Measurements from ENCODE around the gene IGSF3. TPM values are rescaled to one million over a fixed set of nuclear protein-coding genes. Genes with fewer than 3 reads are reported as not detected.
"Not testable (repeated sequence)": the region's sequence is repeated elsewhere in the genome, so short reads cannot be mapped to it uniquely, and the experiment has no call there.

Gene IGSF3
- polyA plus RNA-seq, 1 donor, result 22.1 TPM

DNA sequence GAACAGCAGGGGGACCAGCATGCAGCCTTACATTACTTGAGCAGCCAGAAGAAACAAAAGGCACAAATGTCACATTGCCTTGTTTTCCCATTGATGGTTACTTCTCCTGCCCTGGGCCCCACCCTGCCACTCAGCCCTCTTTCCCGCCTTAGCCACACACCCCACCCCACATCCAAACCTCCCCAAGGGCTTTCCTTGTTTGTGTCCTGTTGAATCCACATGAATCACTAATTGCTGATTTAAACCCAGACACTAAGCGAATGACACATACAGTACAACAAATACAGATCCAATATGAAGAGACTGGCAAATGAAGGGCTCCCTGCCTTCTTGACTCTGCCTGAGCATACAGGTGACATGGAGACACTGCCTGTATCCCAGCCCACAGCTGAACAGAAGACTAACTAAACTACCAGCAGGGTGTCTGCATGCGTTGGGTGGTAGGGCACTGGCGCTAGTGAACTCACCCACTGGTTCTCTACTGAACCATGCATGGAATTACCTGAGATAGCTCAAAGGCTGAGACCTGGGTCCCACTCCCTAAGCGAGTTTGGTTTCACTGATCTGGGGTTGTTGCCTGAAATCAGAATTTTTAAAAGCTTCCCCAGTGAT lies 3.1 kb downstream of the IGSF3 start:
- no peak for DNase-seq (ENCODE audit: low read depth)

DNA sequence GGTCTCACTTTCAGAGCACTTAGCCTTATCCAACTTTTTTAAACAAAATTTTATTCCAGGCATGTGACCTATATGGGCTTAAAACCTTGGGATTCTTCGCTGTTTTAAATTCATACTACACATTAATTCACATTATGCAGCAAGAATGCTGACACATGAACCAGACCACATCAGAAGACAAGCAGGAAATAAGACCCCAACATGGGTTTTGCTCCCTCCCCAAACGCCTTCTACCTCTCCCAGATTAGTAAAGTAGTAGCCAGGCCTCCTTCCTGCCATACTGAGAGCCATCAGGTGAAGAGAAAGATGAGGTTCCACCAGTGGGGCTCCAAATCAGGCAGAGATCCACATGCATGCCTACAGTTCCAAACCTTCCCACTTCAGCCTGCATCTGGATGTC lies 3.7 kb downstream of the IGSF3 start:
- no peak for DNase-seq (ENCODE audit: low read depth)

- DNase-seq (ENCODE audit: low read depth), result no peak
Observed at GRCh38 chr1:116661633-116662032, 5.9 kb downstream of the IGSF3 start.

GRCh38 chr1:116658645-116659044 lies 8.9 kb downstream of the IGSF3 start:
- DNase-seq (ENCODE audit: low read depth), result not testable (repeated sequence)

GRCh38 chr1:116657836-116658235 lies 9.7 kb downstream of the IGSF3 start:
- DNase-seq (ENCODE audit: low read depth), result not testable (repeated sequence)

GRCh38 chr1:116654351-116654750 lies 13.2 kb downstream of the IGSF3 start:
- no peak for DNase-seq (ENCODE audit: low read depth)

GRCh38 chr1:116652598-116652997 lies 14.9 kb downstream of the IGSF3 start:
- DNase-seq (ENCODE audit: low read depth), result not testable (repeated sequence)

DNA sequence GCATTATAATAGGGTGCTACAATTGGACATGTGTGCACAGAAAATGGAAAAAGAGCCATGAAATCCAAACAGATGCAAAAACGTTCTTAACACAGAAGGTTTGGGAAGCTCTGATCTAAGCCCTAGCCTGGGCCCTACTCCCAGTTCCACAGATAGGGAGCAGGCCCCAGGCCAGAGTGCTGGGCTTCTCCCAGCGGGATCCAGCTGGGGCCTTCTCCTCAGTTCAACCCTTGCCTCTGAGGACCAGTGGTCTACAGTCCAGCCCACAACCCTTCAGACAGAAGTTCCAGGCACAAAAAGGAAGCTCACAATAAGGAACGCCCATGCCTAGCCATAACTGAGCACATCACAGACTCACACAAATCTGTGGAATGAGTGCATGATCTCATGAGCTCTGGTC lies 16.8 kb downstream of the IGSF3 start:
- DNase-seq (ENCODE audit: low read depth), result not testable (repeated sequence)

- not testable (repeated sequence) for DNase-seq (ENCODE audit: low read depth)
Observed at GRCh38 chr1:116649041-116649440, 18.5 kb downstream of the IGSF3 start.

DNA sequence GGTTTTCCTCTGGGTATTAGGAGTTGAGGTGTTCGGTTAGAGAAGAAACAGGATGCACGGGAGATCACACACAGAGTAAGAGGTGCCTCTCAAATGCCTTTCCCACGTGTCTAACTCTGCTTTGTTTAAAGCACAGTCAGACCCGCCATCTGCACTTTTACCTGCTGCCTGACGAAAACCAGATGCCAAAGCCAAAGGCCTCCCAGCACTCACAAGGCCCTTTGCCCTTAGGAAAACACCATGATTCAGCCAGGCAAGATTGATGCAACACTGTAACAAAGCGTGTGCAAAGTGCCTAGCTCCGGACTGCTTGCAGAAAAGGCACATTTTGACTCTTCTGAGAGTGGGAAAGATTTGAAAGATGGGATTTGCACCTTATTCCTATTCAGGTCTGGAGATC lies 19.2 kb downstream of the IGSF3 start:
- DNase-seq (ENCODE audit: low read depth), result not testable (repeated sequence)

GRCh38 chr1:116647186-116647585 lies 20.3 kb downstream of the IGSF3 start:
- not testable (repeated sequence) for DNase-seq (ENCODE audit: low read depth)

DNA sequence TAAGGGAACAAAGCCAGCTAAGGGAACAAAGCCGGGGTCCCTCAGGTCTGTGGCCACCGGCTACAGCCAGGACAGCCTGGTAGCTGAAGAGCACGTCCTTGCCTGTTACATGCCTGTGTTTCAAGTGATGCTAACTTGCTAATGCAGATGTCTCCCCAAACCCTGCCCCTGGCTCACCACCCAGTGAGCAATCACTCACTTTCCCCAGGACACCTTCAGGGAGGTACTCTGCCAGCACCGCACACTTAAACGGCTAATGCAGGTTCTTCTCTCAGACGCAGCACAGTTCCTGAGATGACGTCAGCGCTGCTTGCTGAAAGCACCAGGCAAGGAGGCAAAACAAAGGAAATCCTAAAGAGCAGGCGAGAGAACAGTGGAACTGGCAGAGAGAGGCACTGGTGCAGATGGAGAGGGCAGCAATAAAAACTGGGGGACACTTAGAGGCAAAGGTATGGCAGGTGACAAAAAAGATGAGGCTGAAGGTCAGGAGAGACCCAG lies 20.8 kb downstream of the IGSF3 start:
- not testable (repeated sequence) for DNase-seq (ENCODE audit: low read depth)

GRCh38 chr1:116645802-116646672 lies 21.5 kb downstream of the IGSF3 start:
- DNase-seq (ENCODE audit: low read depth), result not testable (repeated sequence)

DNA sequence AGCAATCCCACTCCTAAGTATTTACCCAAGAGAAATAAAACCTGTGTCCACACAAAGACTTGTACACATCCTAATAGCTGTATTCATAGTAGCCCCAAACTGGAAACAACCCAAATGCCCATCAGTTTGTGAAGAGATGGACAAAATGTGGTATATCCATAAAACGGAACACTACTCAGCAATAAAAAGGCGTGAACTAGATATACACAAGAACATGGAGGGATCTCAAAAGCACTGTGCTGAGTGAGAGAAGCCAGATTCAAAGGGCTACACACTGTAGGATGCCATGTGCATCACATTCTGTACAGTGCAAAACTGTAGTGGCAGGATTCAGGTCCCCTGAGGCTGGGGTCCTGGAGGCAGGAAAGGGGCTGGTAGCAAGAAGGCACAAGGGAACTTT lies 22.5 kb downstream of the IGSF3 start:
- DNase-seq (ENCODE audit: low read depth), result not testable (repeated sequence)

- DNase-seq (ENCODE audit: low read depth), result not testable (repeated sequence)
Observed at GRCh38 chr1:116644096-116644495, 23.4 kb downstream of the IGSF3 start.

- DNase-seq (ENCODE audit: low read depth), result not testable (repeated sequence)
Observed at GRCh38 chr1:116643281-116643751, 24.2 kb downstream of the IGSF3 start.

- DNase-seq (ENCODE audit: low read depth), result not testable (repeated sequence)
Observed at GRCh38 chr1:116642311-116643280, 24.9 kb downstream of the IGSF3 start.

DNA sequence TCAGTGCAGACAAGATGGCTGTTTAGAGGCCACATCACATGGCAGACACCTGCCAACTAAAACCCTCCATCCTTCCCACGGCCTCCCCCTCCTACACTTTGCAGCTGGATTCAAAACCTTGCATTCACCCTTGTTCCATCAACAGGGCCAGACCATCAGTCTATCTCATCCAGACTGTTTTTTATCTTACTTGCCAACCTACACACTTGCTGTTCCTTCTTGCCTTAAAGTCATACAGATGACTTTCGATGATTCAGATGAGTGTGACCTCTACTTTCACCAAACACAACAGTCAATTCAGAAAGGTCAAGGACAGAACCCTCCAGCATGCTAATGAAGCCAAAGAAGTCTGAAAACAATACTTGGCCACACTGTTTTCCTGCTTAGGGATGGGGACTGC lies 29.9 kb downstream of the IGSF3 start:
- DNase-seq (ENCODE audit: low read depth), result not testable (repeated sequence)

DNA sequence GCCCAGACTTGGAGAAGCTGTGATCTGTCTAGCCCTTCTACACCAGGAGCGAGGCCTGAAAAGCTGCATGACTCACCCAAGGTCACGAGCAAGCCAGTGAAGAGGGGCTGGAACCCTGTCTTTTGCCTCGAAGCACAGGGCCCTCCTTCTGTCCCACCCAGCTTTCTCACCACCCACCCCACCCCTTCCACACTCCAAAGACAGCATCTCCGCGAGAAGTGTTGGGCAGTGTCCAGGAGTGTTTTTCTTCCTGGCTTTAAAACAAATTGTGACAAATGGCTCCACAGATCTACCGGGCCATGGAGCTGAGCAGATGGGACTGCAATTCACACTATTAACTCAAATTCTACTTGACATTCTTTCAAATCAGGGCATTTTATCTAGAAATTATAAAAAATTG lies 30.9 kb downstream of the IGSF3 start:
- DNase-seq (ENCODE audit: low read depth), result not testable (repeated sequence)

GRCh38 chr1:116634386-116634785 lies 33.1 kb downstream of the IGSF3 start:
- DNase-seq (ENCODE audit: low read depth), result not testable (repeated sequence)
